Measurements from ENCODE around the gene PCBP3.

PCBP3 gene

DNA sequence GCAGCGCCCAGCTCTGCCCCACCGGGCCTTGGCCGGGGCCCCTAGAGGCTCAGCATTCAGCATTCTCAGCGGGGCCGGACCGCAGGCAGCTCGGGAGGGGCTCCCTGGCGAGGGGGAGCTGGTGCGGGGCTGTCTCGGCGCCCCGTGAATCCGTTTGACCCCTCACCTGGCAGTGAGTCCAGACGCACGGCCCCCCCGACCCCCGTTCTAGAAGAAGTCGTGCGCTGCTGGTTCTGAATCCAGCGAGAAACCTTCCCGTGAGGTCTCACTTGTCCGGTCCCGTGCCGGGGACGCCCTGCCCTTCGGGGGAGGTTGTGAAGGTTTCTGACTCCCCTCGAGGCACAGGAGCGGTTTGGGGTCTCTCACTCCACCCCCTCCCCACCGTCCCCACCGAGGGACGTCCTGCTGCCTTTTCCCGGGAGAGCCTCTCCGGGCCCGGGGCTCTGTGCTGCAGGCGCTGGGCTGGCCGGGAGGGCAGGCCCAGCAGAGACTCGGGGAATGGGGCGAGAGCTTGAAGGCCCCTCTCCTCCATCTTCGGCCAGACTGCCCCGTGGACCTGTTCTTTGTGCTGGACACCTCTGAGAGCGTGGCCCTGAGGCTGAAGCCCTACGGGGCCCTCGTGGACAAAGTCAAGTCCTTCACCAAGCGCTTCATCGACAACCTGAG lies 338.7 kb downstream of the PCBP3 start:
- DNase-seq (ENCODE audit: low spot score) = no peak

DNA sequence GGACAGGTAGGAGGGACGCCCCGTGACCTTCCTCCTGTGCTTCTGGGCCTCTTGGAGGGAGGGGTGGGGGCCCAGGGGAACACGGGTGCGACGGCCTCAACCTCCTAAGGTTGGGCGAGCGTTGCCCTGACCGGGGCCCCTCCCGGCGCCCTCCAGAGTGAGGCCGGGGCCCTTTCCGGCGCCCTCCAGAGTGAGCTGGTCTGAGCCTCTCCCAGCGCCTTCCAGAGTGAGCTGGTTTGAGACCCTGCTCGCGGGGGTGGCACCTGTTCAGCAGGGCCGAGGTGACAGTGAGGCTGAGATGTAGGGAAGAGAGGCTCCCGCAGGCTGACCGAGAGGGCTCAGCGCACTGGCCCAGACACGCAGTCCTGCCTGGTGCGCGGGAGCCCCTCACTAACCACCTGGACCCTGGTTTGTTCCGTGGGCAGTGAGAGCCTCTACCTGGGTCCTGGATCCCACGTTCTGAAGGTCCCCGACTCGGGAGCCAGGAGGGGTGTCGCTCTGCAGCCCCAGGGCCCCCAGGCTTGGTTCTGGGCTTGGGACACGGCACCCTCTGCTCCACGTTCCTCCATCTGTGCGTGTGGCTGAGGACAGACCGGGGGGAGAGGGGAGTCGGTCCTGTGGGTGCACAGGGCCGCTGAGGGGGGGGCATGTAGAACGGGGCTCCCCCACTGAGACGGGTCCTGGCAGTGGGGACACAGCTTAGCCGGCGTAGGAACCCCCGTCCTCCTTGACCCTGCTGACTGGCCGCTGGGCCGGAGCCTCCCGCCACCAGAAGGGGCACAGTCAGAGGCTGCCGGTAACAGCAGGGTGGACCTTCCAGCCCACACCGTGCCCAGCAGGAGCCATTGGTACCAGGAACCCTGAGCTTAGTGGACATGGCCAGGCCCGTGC lies 339.5 kb downstream of the PCBP3 start:
- DNase-seq (ENCODE audit: low spot score) = no peak

DNA sequence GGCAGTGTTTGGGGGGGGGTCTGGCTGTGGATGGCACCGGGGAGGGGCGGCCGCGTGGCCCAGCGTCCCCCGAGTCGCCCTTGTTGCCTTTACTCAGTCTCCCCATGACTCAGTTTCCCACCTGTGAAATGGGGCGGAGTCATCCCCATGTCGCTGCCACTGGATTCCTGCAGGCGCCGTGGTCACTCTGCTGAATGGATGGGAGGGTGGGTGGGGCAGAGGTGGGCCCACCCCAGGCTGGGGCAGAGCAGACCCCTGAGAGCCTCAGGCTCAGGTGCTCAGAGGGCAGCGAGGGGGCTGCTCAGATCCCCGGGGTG lies 340.1 kb downstream of the PCBP3 start:
- no peak for DNase-seq (ENCODE audit: low spot score)

DNA sequence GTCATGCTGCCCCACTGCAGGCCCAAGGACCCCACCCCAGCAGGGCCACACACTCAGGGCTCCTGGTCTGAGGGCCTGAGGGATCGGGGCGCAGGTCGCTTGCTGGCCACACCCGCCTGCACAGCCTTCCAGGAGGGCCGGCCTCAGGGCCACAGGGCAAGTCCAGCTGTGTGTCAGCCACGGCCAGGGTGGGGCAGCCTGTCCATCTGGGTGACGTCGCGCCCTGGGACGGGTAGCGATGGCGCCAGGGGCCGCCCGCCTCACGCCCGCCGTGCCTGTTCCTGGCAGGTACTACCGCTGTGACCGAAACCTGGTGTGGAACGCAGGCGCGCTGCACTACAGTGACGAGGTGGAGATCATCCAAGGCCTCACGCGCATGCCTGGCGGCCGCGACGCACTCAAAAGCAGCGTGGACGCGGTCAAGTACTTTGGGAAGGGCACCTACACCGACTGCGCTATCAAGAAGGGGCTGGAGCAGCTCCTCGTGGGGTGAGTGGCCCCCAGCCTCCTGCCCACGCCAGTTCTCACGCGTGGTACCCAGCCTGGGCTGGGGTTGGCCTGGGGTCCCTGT lies 340.5 kb downstream of the PCBP3 start:
- DNase-seq (ENCODE audit: low spot score) = no peak

DNA sequence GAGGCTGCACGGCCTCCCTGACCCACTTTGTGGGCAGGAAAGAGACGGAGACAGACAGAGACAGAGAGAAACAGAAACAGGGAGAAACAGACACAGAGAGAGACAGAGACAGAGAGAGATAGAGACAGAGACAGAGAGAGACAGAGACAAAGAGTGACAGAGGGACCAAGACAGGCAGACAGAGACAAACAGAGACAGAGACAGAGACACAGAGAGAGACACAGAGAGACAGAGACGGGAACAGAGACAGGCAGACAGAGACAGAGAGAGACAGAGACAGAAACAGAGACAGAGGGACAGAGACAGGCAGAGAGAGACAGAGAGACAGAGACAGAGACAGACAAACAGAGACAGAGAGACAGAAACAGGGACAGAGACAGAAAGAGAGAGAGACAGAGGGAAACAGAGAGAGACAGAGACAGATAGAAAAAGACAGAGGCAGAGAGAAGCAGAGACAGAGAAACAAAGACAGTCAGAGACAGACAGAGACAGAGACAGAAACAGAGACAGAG lies 341.1 kb downstream of the PCBP3 start:
- DNase-seq (ENCODE audit: low spot score) = no peak

DNA sequence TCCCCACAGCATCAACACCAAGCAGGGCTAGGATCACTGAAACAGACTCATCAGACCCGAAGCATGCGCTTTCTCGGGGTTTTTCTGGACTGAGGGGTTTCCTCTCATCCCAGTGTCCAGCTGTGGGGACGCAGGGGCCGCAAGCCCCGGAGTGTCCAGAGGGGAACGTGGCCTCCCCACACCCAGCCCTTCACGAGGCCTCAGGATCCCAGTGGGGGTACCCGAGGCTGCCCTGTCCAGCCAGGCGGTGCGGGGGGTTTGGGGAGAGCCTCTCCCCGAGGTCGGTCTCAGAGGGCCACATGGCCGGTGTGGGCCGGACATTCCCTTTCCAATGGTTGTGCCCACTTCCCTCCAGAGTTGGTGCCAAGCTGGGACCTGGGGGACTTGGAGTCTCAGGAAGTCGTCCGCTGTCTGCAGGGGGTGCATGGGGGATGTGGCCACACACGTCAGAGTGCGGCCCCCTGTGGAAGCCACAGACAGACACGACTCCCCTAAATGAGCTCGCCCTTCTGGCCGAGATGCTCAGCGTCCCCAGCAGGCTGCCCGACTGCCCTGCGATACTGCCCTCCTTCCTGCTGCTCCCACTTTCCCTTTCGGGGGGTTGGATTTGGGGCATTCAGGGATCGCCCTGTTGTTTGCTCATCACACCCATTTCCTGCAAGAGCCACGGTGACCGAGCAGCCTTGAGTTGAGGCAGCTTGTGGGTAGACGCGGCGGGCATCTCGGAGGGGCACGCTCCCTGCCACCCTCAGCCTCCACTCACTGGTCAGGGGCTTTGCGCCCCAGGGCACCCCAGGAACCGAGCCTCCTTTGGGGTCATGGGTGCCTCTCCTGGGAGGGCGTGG lies 342.2 kb downstream of the PCBP3 start:
- no peak for DNase-seq (ENCODE audit: low spot score)

DNA sequence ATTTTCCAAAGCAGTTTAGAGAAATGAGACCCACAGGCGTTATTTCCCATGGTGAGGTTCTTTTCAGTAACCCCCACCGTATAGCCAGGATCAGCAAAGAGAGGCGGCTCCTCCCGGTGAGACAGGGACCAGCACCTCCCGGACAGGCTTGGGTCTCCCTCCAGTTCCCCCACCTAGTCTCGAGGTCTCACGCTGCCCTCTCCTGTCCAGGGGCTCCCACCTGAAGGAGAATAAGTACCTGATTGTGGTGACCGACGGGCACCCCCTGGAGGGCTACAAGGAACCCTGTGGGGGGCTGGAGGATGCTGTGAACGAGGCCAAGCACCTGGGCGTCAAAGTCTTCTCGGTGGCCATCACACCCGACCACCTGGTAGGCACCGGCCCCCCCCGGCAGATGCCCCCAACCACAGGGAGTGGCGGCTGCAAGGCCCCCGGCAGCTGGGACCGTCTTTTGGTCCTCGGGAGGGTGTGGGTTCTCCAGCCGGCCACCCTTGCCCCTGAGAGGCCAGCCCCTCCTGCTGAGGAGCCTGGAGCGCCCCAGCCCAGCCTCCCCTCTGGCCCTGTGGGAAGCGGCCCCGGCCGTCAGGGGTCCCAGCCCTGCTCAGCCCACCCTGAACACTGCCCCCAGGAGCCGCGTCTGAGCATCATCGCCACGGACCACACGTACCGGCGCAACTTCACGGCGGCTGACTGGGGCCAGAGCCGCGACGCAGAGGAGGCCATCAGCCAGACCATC lies 343.0 kb downstream of the PCBP3 start:
- no peak for DNase-seq (ENCODE audit: low spot score)

DNA sequence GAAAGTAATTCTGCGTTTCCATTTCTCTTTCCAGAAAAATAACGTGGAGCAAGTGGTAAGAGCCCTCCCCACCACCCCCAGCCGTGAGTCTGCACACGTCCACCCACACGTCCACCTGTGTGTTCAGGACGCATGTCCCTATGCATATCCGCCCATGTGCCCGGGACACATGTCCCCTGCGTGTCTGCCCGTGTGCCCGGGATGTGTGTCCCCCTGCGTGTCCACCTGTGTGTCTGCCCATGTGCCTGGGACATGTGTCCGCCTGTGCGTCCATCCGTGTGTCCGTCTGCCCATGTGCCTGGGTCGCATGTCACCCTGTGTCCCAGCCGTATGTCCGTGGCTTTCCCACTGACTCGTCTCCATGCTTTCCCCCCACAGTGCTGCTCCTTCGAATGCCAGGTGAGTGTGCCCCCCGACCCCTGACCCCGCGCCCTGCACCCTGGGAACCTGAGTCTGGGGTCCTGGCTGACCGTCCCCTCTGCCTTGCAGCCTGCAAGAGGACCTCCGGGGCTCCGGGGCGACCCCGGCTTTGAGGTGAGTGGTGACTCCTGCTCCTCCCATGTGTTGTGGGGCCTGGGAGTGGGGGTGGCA lies 343.7 kb downstream of the PCBP3 start:
- DNase-seq (ENCODE audit: low spot score) = no peak

DNA sequence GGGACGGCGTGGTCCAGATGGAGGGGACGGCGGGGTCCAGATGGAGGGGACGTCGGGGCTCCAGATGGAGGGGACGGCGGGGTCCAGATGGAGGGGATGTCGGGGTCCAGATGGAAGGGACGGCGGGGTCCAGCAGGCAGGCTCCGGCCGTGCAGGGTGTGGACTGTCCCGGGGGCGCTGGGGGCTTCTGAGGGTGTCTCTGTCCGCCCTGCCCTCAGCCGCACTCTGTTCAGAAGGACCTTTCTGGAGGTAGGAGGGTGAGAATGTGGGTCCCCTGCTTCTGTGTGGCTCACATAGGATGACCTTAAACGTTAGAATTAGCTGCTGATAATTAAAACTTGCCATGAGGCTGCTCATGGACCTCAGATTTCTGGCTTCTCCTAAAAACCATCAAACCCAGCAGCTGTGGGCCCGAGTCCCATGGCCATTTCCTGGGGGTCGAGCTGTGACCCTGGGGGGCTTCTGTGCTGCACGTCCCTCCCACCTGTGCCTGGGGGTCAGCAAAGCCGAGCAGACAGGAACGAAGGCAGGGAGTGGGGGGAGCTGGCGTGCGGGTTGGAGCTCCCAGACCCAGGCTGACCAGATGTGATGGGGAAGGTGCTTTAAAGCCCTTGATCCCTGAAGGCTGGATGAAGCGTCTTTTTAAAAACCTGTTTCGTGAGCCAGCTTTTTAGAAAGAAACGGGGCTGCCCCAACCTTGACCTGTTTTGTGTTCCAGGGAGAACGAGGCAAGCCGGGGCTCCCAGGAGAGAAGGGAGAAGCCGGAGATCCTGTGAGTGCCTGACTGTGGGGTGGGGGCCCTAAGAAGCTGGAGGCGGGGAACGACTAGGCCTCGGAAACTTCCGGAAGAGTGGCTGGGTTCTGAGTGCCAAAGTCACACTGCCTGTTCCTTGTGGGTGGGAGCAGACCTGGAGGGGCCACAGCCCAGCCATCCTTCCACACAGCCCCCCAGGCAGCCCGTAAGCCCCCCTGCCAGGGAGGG lies 345.1 kb downstream of the PCBP3 start:
- no peak for DNase-seq (ENCODE audit: low spot score)

DNA sequence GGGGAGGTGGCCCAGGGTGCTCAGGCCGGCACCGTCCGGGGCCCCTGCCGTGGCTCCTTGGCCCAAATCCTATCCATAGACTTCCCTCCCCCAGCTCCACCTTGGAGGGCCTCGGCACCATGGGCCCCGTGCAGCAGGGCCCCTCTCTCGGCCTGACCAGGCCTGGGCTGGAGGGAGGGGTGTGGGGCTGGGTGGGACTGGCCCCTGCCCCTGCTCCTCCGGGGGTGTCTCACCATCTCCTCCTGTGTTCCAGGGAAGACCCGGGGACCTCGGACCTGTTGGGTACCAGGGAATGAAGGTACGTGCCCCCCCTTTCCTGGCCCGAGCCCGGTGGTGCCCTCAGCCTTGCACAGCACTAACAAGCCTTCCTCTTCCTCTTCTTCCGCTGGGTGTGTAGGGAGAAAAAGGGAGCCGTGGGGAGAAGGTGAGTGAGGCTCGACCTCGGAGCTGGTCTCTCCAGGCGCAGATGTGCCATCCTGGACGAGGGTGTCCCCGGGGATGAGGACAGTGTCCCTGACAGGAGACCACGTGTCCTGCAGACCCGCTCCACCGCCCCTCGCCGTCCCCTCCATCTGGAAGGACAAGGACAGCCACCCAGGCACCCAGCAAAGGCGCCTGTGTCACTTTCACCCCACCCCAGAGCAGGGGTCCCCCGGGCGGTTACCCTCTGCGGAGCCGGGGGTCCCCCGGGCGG lies 346.0 kb downstream of the PCBP3 start:
- no peak for DNase-seq (ENCODE audit: low spot score)

DNA sequence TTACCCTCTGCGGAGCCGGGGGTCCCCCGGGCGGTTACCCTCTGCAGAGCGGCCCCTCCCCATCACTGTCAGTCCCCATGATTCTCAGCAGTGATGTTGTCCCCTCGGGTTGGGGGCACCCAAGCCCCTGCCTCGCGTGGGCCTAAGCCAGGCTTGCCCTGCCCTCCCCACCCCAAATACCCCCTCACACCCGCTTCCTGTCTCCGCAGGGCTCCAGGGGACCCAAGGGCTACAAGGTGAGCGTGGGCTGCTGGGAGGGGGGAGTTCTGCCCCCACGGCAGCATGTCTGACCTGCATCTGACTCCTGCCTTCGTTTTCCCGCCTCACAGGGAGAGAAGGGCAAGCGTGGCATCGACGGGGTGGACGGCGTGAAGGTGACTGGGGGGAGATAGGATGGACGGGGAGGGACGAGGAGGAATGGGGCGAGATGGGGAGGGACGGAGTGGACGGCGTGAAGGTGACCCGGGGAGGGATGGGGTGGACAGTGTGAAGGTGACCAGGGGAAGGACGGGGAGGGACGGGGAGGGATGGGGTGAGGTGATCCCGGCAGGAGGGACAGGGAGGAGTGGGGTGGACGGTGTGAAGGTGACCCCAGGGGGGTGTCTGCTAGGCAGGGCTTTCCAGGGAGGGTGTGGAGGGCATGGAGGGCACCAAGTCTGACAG lies 346.7 kb downstream of the PCBP3 start:
- no peak for DNase-seq (ENCODE audit: low spot score)

DNA sequence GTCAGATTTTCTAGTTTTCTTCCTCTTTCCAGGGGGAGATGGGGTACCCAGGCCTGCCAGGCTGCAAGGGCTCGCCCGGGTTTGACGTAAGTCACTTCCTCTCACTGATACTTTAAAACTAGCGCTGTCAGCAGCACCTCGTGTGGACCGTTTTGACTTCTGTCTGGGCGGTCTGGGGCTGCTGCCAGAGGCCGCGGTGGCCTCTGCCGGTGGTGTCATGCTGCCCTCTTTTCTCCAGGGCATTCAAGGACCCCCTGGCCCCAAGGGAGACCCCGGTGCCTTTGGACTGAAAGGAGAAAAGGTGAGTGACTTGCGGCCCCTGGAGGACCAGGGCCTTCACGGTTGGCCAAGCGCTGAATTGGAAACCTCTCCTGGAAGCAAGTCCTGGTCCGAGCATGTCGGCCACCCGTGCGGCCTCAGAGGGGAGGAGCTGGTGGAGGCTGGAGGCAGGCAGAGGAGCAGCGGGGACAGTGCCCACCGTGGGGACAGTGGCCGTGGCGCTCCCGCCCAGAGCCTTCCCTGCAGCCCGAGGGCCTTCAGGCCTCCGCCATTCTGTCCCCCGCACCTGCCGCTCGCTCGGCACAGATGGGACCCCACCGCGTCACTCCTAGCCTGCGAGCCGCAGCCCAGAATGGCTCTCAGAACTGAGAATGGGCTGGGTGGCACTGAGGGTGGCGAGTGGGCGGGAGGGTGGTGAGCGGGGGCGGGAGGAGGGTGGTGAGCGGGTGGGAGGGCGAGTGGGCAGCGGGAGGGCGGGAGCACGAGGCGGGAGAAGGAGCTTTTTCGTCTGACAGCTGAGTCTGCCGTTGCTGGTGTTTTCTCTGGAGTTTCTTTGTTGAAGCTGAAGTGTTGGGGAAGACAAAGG lies 347.4 kb downstream of the PCBP3 start:
- no peak for DNase-seq (ENCODE audit: low spot score)

DNA sequence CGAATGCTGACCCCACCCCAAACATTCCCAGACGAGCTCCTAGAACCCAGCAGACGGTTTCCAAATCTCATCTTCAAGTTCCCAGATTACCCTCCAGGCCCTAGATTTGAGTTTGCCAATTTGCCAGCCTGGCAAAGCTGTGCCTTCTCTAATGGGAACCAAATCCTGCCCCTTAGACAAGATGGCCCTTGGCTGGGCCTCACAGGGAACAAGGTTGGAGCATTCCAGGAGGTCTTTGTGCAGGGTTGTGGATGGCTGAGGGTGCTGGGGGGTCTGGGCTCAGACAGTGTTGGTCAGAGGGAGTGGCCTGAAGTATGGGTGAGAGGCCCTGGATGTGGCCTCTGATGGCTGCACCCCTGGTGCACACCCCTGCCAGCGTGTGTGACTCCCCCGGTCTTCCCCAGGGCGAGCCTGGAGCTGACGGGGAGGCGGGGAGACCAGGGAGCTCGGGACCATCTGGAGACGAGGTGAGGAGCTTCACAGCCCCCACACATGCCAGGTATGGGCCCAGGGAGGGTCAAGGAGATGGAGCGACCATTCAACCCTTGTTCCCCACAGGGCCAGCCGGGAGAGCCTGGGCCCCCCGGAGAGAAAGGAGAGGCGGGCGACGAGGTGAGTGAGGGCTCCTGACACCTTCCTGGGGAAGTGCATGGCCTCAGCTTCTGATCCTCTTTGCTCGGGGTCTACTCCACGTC lies 348.2 kb downstream of the PCBP3 start:
- DNase-seq (ENCODE audit: low spot score) = no peak

All from germinal center (tissue), 1 donor.